ENCODE measurements around the gene JAKMIP2. TPM values are rescaled to one million over a fixed set of nuclear protein-coding genes. Genes with fewer than 3 reads are reported as not detected.
"Not testable (repeated sequence)": the region's sequence is repeated elsewhere in the genome, so short reads cannot be mapped to it uniquely, and the experiment has no call there.

The JAKMIP2 gene
- polyA plus RNA-seq, 1 of the 3 experiments (the other 2 are of a cell fraction): 2.1 TPM

DNA sequence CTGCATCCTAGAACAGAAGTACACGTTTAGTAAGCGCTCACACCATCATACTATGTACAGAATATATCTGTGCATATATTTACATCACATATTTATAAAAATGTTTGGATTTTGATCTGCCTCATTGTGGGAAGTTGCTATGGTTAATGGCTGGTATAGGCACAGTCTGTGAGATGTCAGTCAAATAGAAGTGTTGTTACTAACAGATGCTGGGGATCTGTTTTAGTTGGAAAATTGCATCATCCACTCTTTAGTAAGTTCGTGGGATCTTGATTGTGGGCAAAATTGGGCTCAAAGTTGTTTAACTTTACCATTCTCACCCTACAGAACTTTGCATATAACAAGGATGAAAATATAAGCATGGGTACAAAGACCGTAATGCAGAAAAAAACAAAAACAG, 196.3 kb downstream of the JAKMIP2 start:
- Histone ChIP-seq H3K36me3 (replicated peaks in 1 of 2; ENCODE audit: control insufficient read depth in 1 of 2, insufficient read depth in 2 of 2, low read length in 1 of 2) (no peaks in the 10 kb centered on the region), H3K9me2 (no peaks in the 10 kb centered on the region), H3K9ac (no peak overlapping the region), H4K20me1 (ENCODE audit: insufficient read depth) (no peaks in the 10 kb centered on the region), H3K9me3 (no peaks in the 10 kb centered on the region), H3F3A (replicated peaks; ENCODE audit: insufficient read depth) (no peaks in the 10 kb centered on the region), H3K4me2 (no peak overlapping the region), H3K27ac (ENCODE audit: low read depth in 2 of 2, low read length in 1 of 2) (no peak overlapping the region), H2AFZ (ENCODE audit: low read depth) (no peak overlapping the region), H3K4me3 (ENCODE audit: low read depth in 2 of 2, low read length in 1 of 2) (no peak overlapping the region), H3K4me1 (ENCODE audit: control insufficient read depth in 1 of 2, insufficient read depth in 2 of 2, low read depth in 1 of 2, low read length in 1 of 2) (no peaks in the 10 kb centered on the region), H3K79me2 (ENCODE audit: insufficient read depth) (no peaks in the 10 kb centered on the region), H3K27me3 (ENCODE audit: insufficient read depth) (no peaks in the 10 kb centered on the region)
- ChIA-PET CTCF (interaction anchor here (1.1 to 1.3 kb wide), 2 partner anchors 8 to 10 kb away, joined by 3 to 5 read pairs; no protein-coding TSS in a partner anchor), POLR2A (no interaction called here)
- WGBS (ENCODE audit: low lambda C conversion rate): 71% methylated on average over 4 of the region's 4 CpGs
- TF ChIP-seq RFX5 (IDR thresholded peaks at IDR 0.05; ENCODE audit: low read length): no peak
- no peak for TF ChIP-seq GABPA (IDR thresholded peaks at IDR 0.05; ENCODE audit: low read depth)
- TF ChIP-seq, protein P1, sequence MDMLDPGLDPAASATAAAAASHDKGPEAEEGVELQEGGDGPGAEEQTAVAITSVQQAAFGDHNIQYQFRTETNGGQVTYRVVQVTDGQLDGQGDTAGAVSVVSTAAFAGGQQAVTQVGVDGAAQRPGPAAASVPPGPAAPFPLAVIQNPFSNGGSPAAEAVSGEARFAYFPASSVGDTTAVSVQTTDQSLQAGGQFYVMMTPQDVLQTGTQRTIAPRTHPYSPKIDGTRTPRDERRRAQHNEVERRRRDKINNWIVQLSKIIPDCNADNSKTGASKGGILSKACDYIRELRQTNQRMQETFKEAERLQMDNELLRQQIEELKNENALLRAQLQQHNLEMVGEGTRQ (IDR thresholded peaks at IDR 0.05; ENCODE audit: borderline replicate concordance, low read depth, low read length): no peak
- TF ChIP-seq, protein P2, sequence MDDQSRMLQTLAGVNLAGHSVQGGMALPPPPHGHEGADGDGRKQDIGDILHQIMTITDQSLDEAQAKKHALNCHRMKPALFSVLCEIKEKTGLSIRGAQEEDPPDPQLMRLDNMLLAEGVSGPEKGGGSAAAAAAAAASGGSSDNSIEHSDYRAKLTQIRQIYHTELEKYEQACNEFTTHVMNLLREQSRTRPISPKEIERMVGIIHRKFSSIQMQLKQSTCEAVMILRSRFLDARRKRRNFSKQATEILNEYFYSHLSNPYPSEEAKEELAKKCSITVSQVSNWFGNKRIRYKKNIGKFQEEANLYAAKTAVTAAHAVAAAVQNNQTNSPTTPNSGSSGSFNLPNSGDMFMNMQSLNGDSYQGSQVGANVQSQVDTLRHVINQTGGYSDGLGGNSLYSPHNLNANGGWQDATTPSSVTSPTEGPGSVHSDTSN (IDR thresholded peaks at IDR 0.05): no peak
- no peak for TF ChIP-seq JUND (IDR thresholded peaks at IDR 0.05)
- TF ChIP-seq CHD2 (IDR thresholded peaks at IDR 0.05; ENCODE audit: low read length, partially characterized antibody): no peak
- no peak for TF ChIP-seq MXI1 (IDR thresholded peaks at IDR 0.05; ENCODE audit: low read depth, low read length)
- TF ChIP-seq EZH2phosphoT487 (IDR thresholded peaks at IDR 0.05; ENCODE audit: borderline replicate concordance, low read depth): no peak
- TF ChIP-seq FOXM1 (IDR thresholded peaks at IDR 0.05; ENCODE audit: low read depth): no peak
- TF ChIP-seq TCF12 (IDR thresholded peaks at IDR 0.05): no peak
- no peak for TF ChIP-seq NRF1 (IDR thresholded peaks at IDR 0.05; ENCODE audit: low read depth, low read length)
- no peak for TF ChIP-seq GATA2 (CRISPR knock-in tag; IDR thresholded peaks at IDR 0.05)
- TF ChIP-seq SIN3A (IDR thresholded peaks at IDR 0.05; ENCODE audit: borderline replicate concordance, low read depth, low read length): no peak
- no peak for TF ChIP-seq YY1 (IDR thresholded peaks at IDR 0.05; ENCODE audit: low read depth)
- TF ChIP-seq, protein P3, sequence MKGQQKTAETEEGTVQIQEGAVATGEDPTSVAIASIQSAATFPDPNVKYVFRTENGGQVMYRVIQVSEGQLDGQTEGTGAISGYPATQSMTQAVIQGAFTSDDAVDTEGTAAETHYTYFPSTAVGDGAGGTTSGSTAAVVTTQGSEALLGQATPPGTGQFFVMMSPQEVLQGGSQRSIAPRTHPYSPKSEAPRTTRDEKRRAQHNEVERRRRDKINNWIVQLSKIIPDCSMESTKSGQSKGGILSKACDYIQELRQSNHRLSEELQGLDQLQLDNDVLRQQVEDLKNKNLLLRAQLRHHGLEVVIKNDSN (IDR thresholded peaks at IDR 0.05; ENCODE audit: borderline replicate concordance, low read depth): no peak
- no peak for TF ChIP-seq RAD21 (IDR thresholded peaks at IDR 0.05; ENCODE audit: low read length)
- TF ChIP-seq SMC3 (IDR thresholded peaks at IDR 0.05; ENCODE audit: low read depth, low read length): no peak
- TF ChIP-seq, protein P4, sequence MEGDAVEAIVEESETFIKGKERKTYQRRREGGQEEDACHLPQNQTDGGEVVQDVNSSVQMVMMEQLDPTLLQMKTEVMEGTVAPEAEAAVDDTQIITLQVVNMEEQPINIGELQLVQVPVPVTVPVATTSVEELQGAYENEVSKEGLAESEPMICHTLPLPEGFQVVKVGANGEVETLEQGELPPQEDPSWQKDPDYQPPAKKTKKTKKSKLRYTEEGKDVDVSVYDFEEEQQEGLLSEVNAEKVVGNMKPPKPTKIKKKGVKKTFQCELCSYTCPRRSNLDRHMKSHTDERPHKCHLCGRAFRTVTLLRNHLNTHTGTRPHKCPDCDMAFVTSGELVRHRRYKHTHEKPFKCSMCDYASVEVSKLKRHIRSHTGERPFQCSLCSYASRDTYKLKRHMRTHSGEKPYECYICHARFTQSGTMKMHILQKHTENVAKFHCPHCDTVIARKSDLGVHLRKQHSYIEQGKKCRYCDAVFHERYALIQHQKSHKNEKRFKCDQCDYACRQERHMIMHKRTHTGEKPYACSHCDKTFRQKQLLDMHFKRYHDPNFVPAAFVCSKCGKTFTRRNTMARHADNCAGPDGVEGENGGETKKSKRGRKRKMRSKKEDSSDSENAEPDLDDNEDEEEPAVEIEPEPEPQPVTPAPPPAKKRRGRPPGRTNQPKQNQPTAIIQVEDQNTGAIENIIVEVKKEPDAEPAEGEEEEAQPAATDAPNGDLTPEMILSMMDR (IDR thresholded peaks at IDR 0.05): no peak
- no peak for TF ChIP-seq EP300 (IDR thresholded peaks at IDR 0.05; ENCODE audit: borderline replicate concordance in 1 of 2, low read depth in 1 of 2, low read length in 1 of 2)
- no peak for DNase-seq

DNA sequence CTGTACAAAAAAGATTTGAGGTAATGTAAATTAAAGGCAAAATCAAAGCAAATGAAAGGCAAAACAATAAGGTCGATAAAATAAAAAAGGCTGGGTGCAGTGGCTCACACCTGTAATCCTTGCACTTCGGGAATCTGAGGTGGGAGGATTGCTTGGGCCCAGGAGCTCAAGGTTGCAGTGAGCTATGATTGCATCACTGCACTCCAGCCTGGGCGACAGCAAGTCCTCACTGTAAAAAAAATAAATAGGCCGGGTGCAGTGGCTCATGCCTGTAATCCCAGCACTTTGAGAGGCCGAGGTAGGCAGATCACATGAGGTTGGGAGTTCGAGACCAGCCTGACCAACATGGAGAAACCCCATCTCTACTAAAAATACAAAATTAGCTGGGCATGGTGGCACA, 200.3 kb downstream of the JAKMIP2 start:
- CTCF ChIA-PET: interaction anchor here (1.0 to 2.7 kb wide), 6 partner anchors 8 to 358 kb away, joined by 3 to 6 read pairs (median 4); no protein-coding TSS in a partner anchor
- 48% methylated on average over 6 of the region's 6 CpGs for WGBS (ENCODE audit: low lambda C conversion rate)
- POLR2A ChIA-PET: not testable (repeated sequence)

DNA sequence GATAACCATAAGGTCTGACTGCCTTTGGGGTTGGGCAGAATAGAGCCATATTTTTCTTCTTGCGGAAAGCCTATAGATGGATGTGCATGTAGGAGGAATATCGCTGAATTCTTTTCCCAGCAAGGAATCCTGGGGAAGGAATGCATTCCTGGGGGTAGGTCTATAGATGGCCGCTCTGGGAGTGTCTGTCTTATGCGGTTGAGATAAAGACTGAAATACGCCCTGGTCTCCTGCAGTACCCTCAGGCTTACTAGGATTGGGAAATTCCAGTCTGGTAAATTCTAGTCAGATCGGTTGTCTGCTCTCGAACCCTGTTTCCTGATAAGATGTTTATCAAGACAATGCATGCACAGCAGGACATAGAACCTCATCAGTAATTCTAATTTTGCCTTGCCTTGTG, 202.1 kb downstream of the JAKMIP2 start:
- H3F3A ChIP-seq (replicated peaks; ENCODE audit: insufficient read depth); H4K20me1 ChIP-seq (ENCODE audit: insufficient read depth); DNase-seq; H3K9ac ChIP-seq; H3K36me3 ChIP-seq (replicated peaks in 1 of 2; ENCODE audit: control insufficient read depth in 1 of 2, insufficient read depth in 2 of 2, low read length in 1 of 2); CTCF ChIA-PET; H3K4me2 ChIP-seq; POLR2A ChIA-PET; H3K4me1 ChIP-seq (ENCODE audit: control insufficient read depth in 1 of 2, insufficient read depth in 2 of 2, low read depth in 1 of 2, low read length in 1 of 2); H3K79me2 ChIP-seq (ENCODE audit: insufficient read depth); H3K27me3 ChIP-seq (ENCODE audit: insufficient read depth); H3K27ac ChIP-seq (ENCODE audit: low read depth in 2 of 2, low read length in 1 of 2); H2AFZ ChIP-seq (ENCODE audit: low read depth); H3K4me3 ChIP-seq (ENCODE audit: low read depth in 2 of 2, low read length in 1 of 2); H3K9me2 ChIP-seq; H3K9me3 ChIP-seq: not testable (repeated sequence)
- WGBS (ENCODE audit: low lambda C conversion rate): 85% methylated on average over 6 of the region's 7 CpGs

More for the DNA sequence above, 200.3 kb downstream of the JAKMIP2 start:
- not testable (repeated sequence) for H3K4me3 ChIP-seq (ENCODE audit: low read depth in 2 of 2, low read length in 1 of 2); H3K9me3 ChIP-seq; H3K4me1 ChIP-seq (ENCODE audit: control insufficient read depth in 1 of 2, insufficient read depth in 2 of 2, low read depth in 1 of 2, low read length in 1 of 2); H3K27ac ChIP-seq (ENCODE audit: low read depth in 2 of 2, low read length in 1 of 2); H3K36me3 ChIP-seq (replicated peaks in 1 of 2; ENCODE audit: control insufficient read depth in 1 of 2, insufficient read depth in 2 of 2, low read length in 1 of 2); H4K20me1 ChIP-seq (ENCODE audit: insufficient read depth); H2AFZ ChIP-seq (ENCODE audit: low read depth); H3K27me3 ChIP-seq (ENCODE audit: insufficient read depth); H3K79me2 ChIP-seq (ENCODE audit: insufficient read depth); H3K9me2 ChIP-seq; H3F3A ChIP-seq (replicated peaks; ENCODE audit: insufficient read depth); DNase-seq; H3K9ac ChIP-seq; H3K4me2 ChIP-seq
